ENCODE measurements around the gene INF2. TPM values are rescaled to one million over a fixed set of nuclear protein-coding genes. Genes with fewer than 3 reads are reported as not detected.

The INF2 gene
- total and polyA plus RNA-seq, 2 experiments from 2014 or later = 36.7 to 75.5 TPM

DNA sequence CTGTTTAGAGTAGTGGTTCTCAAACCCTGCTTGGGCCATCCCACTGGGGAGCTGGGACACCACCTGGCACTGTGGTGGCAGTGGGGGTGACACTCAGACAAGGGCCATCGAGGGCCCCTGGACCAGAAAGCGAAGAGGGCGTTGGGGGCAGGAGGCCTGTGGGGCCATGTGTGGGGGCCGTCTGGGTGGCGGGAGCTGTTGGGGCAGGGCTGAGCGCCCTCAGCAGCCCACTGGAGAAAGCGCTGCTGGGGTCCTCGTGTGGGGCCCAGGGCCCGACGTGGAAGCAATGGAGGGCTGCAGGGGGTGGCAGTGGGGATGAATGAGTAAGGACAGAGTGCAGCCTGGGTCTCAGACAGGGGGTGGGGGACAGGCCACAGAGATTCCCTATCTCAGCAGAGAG lies 28.7 kb downstream of the INF2 start:
- peaks cover 4% of the 10 kb centered on the region; the same call in 1 of the 3 replicates for H3K4me1 Mint-ChIP-seq
- H3K27me3 Mint-ChIP-seq (ENCODE audit: insufficient read depth, low read depth, poor library complexity) = peaks cover 8% of the 10 kb centered on the region
- no peak for ATAC-seq

More for the DNA sequence above, 28.7 kb downstream of the INF2 start:
- Histone ChIP-seq H3K4me1 (ENCODE audit: insufficient read depth) (no peaks in the 10 kb centered on the region), H3K4me3 (no peak overlapping the region), H2AFZ (no peak overlapping the region), H4K20me1 (replicated peaks; ENCODE audit: insufficient read depth) (no peaks in the 10 kb centered on the region), H3K4me2 (no peak overlapping the region), H3K36me3 (ENCODE audit: insufficient read depth) (no peaks in the 10 kb centered on the region), H3F3A (replicated peaks; ENCODE audit: low read depth) (no peaks in the 10 kb centered on the region), H3K27me3 (ENCODE audit: insufficient read depth) (no peaks in the 10 kb centered on the region), H3K27ac (ENCODE audit: low read depth) (no peak overlapping the region), H3K79me2 (replicated peaks; ENCODE audit: insufficient read depth) (no peaks in the 10 kb centered on the region), H3K9me2 (ENCODE audit: insufficient read depth) (no peaks in the 10 kb centered on the region)
- H3K36me3 Mint-ChIP-seq (ENCODE audit: low read depth) = peaks cover 6% of the 10 kb centered on the region
- TF ChIP-seq STAT1 (IDR thresholded peaks at IDR 0.05; ENCODE audit: unreplicated experiment) (no peak), EZH2 (IDR thresholded peaks at IDR 0.05; ENCODE audit: low read depth, unreplicated experiment) (no peak), CREB1 (CRISPR knock-in tag; IDR thresholded peaks at IDR 0.05; ENCODE audit: low read depth) (no peak), ZNF331 (CRISPR knock-in tag; IDR thresholded peaks at IDR 0.05; ENCODE audit: low read depth) (no peak), NANOG (IDR thresholded peaks at IDR 0.05; ENCODE audit: borderline replicate concordance) (no peak)
- TF ChIP-seq, protein P1, sequence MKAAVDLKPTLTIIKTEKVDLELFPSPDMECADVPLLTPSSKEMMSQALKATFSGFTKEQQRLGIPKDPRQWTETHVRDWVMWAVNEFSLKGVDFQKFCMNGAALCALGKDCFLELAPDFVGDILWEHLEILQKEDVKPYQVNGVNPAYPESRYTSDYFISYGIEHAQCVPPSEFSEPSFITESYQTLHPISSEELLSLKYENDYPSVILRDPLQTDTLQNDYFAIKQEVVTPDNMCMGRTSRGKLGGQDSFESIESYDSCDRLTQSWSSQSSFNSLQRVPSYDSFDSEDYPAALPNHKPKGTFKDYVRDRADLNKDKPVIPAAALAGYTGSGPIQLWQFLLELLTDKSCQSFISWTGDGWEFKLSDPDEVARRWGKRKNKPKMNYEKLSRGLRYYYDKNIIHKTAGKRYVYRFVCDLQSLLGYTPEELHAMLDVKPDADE (IDR thresholded peaks at IDR 0.05) = no peak
- TF ChIP-seq, protein P2, sequence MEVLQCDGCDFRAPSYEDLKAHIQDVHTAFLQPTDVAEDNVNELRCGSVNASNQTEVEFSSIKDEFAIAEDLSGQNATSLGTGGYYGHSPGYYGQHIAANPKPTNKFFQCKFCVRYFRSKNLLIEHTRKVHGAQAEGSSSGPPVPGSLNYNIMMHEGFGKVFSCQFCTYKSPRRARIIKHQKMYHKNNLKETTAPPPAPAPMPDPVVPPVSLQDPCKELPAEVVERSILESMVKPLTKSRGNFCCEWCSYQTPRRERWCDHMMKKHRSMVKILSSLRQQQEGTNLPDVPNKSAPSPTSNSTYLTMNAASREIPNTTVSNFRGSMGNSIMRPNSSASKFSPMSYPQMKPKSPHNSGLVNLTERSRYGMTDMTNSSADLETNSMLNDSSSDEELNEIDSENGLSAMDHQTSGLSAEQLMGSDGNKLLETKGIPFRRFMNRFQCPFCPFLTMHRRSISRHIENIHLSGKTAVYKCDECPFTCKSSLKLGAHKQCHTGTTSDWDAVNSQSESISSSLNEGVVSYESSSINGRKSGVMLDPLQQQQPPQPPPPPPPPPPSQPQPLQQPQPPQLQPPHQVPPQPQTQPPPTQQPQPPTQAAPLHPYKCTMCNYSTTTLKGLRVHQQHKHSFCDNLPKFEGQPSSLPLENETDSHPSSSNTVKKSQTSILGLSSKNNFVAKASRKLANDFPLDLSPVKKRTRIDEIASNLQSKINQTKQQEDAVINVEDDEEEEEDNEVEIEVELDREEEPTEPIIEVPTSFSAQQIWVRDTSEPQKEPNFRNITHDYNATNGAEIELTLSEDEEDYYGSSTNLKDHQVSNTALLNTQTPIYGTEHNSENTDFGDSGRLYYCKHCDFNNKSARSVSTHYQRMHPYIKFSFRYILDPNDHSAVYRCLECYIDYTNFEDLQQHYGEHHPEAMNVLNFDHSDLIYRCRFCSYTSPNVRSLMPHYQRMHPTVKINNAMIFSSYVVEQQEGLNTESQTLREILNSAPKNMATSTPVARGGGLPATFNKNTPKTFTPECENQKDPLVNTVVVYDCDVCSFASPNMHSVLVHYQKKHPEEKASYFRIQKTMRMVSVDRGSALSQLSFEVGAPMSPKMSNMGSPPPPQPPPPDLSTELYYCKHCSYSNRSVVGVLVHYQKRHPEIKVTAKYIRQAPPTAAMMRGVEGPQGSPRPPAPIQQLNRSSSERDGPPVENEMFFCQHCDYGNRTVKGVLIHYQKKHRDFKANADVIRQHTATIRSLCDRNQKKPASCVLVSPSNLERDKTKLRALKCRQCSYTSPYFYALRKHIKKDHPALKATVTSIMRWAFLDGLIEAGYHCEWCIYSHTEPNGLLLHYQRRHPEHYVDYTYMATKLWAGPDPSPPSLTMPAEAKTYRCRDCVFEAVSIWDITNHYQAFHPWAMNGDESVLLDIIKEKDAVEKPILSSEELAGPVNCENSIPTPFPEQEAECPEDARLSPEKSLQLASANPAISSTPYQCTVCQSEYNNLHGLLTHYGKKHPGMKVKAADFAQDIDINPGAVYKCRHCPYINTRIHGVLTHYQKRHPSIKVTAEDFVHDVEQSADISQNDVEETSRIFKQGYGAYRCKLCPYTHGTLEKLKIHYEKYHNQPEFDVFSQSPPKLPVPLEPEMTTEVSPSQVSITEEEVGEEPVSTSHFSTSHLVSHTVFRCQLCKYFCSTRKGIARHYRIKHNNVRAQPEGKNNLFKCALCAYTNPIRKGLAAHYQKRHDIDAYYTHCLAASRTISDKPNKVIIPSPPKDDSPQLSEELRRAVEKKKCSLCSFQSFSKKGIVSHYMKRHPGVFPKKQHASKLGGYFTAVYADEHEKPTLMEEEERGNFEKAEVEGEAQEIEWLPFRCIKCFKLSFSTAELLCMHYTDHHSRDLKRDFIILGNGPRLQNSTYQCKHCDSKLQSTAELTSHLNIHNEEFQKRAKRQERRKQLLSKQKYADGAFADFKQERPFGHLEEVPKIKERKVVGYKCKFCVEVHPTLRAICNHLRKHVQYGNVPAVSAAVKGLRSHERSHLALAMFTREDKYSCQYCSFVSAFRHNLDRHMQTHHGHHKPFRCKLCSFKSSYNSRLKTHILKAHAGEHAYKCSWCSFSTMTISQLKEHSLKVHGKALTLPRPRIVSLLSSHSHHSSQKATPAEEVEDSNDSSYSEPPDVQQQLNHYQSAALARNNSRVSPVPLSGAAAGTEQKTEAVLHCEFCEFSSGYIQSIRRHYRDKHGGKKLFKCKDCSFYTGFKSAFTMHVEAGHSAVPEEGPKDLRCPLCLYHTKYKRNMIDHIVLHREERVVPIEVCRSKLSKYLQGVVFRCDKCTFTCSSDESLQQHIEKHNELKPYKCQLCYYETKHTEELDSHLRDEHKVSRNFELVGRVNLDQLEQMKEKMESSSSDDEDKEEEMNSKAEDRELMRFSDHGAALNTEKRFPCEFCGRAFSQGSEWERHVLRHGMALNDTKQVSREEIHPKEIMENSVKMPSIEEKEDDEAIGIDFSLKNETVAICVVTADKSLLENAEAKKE (CRISPR knock-in tag; IDR thresholded peaks at IDR 0.05) = no peak
- no peak overlapping the region for H3K4me3 Mint-ChIP-seq
- no peaks in the 10 kb centered on the region for H3K9me3 Mint-ChIP-seq
- H3K27ac Mint-ChIP-seq = no peak overlapping the region; the same call in 1 of the 2 replicates
- no peak for DNase-seq (ENCODE audit: low spot score)
